NCI-H2107 treated with DMSO at 0.1 percent for 48 hours (cell line): Measurements from ENCODE around the gene ASNSD1.
A peak's percentile ranks its signal among the peaks of the same experiment; 100 is the strongest.
"Not testable (repeated sequence)": the region's sequence is repeated elsewhere in the genome, so short reads cannot be mapped to it uniquely, and the experiment has no call there.

Source experiments
- DNase-seq: peaks from one replicate; lab custom pipeline; 2025; ENCODE audit not compliant: unreplicated experiment; lab: John Stamatoyannopoulos, UW

The ASNSD1 gene

DNA sequence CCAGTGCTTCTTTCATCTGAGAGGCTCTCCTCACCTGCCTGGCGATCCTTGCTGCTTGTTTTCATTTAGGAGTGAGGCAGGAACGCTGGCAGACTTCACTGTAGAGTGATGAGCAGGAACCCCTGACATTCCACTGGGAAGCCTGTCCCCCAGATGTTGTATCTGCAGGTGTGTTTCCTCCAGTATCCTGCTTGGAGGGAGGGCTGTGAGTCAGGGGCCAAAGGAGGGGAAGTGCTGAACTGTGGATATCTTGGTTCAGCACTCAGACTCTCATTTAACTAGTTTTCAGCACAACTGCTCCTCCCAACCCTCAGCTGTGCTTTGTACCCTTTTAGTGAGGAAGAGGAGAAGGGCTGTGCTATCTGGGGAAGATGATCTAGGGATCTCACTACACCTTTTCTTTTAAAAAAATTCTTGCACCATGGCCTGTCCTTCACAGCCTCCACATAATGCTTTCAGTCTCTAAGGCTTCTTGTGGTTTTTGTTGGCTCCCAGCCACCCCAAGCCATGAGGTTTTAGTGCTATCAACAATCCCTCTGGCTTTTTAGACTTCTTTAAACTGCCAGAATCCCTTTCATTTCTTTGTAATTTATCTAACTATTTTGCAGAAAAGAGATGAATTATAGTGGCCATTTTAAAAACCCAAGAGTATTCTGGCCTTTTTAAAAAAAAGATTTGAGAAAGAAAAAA lies 24.4 kb downstream of the ASNSD1 start:
- no peak for DNase-seq

DNA sequence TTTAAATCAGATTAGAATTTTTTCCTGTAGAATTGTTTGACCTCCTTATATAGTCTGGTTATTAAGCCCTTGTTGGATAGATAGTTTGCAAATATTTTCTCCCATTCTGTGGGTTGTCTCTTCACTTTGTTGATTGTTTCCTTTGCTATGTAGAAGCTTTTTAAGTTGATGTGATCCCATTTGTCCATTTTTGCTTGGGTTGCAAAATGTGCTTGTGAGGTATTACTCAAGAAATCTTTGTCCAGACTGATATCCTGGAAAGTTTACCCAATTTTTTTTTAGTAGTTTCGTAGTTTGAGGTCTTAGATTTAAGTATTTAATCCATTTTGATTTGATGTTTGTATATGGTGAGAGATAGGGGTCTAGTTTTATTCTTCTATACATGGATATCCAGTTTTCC lies 26.5 kb downstream of the ASNSD1 start:
- DNase-seq, result not testable (repeated sequence)

DNA sequence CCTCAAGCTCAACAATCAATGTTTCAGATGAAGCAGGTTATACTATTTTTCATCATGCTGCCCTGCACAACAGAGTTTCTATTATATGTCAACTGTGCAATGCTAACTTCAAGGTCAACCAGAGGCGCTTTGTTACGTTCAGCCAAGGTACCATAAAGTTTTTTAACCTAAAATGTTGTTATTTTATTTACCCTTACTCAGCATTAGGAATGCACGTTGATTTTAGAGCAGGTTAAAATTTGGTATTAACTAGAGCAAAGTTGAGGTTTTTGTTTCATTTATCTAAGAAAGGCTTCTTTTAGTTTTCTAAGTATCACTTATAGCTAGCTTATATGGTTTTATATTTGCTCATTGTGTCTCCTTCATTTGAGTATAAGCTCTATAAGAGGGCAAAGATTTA lies 35.0 kb downstream of the ASNSD1 start:
- DNase-seq, result no peak

DNA sequence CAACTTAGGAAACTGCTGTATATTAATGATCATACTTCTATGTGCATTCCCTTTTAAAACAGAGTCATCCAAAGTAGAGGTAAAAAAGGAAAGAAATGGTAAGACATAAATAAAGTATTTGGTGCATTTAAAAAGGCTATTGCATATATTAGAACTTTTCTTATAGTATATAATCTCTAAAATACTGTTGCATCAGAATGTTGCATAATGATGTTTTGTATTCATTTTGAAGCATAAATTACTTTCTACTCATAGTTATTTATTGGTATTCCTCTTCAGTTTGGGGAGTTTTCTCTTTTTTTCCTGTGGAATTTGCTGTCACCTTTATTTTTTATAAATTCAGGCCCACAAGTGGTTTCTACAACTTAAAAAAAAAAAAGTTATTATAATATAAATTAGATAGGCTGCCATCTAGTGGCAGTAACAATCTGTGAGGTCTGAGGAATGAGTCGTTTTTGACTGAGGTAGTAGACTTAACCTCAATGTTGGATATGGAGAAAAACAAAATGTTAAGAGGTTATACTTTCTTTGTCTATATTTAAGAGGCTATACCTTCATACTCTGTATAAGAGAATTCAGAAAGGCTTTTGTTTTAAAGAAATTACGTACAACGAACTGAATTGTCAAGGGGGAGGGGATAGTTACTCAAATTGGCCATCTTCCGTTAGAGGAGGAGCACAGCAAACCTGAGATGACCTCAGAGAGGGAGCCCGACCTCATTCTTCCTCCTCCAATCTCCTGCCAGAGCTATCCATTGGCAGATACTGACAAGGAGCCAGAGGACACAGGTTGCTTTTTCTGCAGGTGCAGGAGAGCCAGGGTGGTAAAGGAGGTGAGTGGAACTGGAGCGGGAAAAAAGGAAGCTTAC lies 37.0 kb downstream of the ASNSD1 start:
- DNase-seq, result peak; percentile 7

DNA sequence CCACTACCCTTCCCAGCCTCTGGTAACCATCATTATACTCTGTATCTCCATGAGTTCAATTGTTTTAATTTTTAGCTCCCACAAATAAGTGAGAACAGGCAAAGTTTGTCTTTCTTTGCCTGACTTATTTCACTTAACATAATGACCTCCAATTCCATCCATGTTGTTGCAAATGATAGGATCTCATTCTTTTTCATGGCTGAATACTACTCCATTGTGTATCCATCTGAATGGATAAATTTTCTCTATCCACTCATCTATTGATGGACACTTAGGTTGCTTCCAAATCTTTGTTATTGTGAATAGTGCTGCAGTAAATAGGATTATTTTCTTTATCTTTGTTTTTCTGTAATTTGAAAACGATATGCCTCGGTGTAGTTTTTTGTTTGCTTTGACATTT lies 39.4 kb downstream of the ASNSD1 start:
- no peak for DNase-seq

- DNase-seq, result no peak
Observed at GRCh38 chr2:189702071-189702470, 40.8 kb downstream of the ASNSD1 start.

DNA sequence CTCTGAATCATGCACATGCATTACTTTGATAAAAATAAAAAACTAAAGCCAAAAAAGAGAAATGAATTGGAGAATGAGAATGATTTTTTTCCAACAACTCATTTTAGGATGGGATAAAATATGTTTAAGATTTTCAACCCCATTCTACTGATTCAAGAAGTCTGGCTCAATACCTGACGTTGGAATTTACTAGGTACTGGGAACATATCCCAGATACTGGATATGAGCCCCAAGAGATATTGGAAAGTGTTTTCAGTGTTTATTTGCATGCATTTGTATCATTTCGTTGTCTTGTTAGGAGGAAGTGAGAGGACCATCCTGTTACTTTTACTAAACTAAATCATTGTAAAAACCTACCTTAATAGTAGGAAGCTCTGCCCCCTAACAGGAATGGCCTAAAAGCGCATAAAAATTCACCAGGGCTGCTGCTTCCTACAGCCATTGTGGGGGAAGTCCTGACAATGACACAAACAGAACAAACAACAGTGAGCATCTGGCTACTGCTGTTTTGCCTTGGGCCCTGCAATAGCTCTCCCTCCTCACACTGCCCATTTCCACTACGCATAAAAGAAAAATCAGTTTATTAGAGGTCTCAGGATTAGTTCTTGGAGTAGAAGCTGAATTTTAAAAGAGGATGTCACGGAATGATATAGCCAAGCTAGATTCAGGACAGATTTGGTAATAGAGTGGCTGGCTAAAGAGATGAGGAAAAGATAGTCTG lies 48.4 kb downstream of the ASNSD1 start:
- DNase-seq, result no peak

DNA sequence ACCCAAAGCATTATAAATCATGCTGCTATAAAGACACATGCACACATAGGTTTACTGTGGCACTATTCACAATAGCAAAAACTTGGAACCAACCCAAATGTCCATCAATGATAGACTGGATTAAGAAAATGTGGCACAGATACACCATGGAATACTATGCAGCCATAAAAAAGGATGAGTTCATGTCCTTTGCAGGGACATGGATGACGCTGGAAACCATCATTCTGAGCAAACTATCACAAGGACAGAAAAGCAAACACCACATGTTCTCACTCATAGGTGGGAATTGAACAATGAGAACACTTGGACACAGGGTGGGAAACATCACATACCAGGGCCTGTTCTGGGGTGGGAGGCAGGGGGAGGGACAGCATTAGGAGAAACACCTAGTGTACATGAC lies 56.3 kb downstream of the ASNSD1 start:
- DNase-seq, result not testable (repeated sequence)

DNA sequence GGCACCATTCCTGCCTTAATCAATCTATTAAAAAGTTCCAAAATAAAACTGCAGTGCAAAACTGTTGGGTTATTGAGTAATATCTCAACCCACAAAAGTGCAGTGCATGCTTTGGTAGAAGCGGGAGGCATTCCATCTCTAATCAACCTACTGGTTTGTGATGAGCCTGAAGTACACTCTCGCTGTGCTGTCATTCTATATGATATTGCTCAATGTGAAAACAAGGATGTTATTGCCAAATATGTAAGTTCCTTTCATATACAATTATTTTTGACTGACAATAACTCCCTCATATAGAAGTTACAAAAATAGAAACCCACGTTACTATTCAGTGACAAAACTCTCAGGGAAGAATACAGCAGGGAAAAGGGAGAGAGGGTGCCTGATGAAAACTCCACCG lies 58.3 kb downstream of the ASNSD1 start:
- no peak for DNase-seq
